ENCODE data around the gene TAF1. TPM values are rescaled to one million over a fixed set of nuclear protein-coding genes. Genes with fewer than 3 reads are reported as not detected.
"Not testable (repeated sequence)": the region's sequence is repeated elsewhere in the genome, so short reads cannot be mapped to it uniquely, and the experiment has no call there.

The TAF1 gene
- total RNA-seq, 2 donors from 2014 or later: 24.4 to 38.9 TPM

DNA sequence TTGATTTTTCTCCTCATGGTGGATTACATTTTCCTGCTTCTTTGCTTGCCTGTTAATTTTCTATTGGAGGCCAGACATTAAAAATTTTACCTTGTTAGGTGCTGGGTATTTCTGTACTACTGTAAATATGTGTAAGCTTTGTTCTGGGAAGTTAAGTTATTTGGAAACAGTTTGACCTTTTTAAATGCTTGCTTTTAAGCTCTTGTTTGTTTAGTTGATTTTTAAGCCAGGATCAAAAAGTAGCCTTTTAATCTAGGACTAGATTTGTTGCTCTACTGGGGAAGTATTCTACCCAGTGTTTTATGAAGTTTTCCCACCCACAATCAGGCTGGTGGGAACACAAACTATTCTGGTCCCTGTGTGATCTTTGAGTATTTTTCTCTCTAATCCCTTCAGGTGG is 121.7 kb downstream of the TAF1 start:
- Histone ChIP-seq H3K4me3 (no peak overlapping the region), H3K27ac (no peak overlapping the region), H3K27me3 (no peaks in the 10 kb centered on the region), H3K4me1 (peaks cover 7% of the 10 kb centered on the region), H3K36me3 (replicated peaks in 1 of 2; ENCODE audit: insufficient read depth in 1 of 2, low read depth in 2 of 2) (no peaks in the 10 kb centered on the region), H3K9me3 (no peaks in the 10 kb centered on the region)
- TF ChIP-seq, protein P1, sequence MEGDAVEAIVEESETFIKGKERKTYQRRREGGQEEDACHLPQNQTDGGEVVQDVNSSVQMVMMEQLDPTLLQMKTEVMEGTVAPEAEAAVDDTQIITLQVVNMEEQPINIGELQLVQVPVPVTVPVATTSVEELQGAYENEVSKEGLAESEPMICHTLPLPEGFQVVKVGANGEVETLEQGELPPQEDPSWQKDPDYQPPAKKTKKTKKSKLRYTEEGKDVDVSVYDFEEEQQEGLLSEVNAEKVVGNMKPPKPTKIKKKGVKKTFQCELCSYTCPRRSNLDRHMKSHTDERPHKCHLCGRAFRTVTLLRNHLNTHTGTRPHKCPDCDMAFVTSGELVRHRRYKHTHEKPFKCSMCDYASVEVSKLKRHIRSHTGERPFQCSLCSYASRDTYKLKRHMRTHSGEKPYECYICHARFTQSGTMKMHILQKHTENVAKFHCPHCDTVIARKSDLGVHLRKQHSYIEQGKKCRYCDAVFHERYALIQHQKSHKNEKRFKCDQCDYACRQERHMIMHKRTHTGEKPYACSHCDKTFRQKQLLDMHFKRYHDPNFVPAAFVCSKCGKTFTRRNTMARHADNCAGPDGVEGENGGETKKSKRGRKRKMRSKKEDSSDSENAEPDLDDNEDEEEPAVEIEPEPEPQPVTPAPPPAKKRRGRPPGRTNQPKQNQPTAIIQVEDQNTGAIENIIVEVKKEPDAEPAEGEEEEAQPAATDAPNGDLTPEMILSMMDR (IDR thresholded peaks at IDR 0.05): no peak
- TF ChIP-seq POLR2A (IDR thresholded peaks at IDR 0.05): no peak
- DNase-seq (no peak), ATAC-seq (no peak)
- intact Hi-C loops (cut with DNase I): no loop called here

DNA sequence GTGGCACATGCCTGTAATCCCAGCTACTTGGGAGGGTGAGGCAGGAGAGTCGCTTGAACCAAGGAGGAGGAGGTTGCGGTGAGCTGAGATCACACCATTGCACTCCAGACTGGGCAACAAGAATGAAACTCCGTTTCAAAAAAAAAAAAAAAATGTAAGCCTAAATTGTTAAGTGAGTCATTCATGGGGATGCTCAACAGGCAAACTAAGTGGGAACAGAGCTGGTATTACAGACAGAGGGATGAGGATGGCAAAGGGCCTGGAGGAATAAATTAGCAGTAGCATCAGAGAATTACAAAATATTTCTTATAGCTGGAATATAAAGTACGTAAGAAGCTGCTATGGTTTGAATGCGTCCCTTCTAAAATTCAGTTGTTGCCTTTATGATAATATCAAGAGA is 123.4 kb downstream of the TAF1 start:
- no peaks in the 10 kb centered on the region for H3K36me3 ChIP-seq (replicated peaks in 1 of 2; ENCODE audit: insufficient read depth in 1 of 2, low read depth in 2 of 2)
- ATAC-seq (no peak), DNase-seq (no peak)
- H3K27ac ChIP-seq: no peak overlapping the region
- H3K4me1 ChIP-seq: peaks cover 7% of the 10 kb centered on the region
- intact Hi-C loops (cut with DNase I): no loop called here
- H3K9me3 ChIP-seq: no peaks in the 10 kb centered on the region
- H3K27me3 ChIP-seq: no peaks in the 10 kb centered on the region
- no peak overlapping the region for H3K4me3 ChIP-seq
- WGBS, 2 donors: 92 to 100% methylated on average over 2 to 5 of the region's 5 CpGs
- no peak for TF ChIP-seq POLR2A (IDR thresholded peaks at IDR 0.05)
- TF ChIP-seq, protein P1 (IDR thresholded peaks at IDR 0.05): no peak

DNA sequence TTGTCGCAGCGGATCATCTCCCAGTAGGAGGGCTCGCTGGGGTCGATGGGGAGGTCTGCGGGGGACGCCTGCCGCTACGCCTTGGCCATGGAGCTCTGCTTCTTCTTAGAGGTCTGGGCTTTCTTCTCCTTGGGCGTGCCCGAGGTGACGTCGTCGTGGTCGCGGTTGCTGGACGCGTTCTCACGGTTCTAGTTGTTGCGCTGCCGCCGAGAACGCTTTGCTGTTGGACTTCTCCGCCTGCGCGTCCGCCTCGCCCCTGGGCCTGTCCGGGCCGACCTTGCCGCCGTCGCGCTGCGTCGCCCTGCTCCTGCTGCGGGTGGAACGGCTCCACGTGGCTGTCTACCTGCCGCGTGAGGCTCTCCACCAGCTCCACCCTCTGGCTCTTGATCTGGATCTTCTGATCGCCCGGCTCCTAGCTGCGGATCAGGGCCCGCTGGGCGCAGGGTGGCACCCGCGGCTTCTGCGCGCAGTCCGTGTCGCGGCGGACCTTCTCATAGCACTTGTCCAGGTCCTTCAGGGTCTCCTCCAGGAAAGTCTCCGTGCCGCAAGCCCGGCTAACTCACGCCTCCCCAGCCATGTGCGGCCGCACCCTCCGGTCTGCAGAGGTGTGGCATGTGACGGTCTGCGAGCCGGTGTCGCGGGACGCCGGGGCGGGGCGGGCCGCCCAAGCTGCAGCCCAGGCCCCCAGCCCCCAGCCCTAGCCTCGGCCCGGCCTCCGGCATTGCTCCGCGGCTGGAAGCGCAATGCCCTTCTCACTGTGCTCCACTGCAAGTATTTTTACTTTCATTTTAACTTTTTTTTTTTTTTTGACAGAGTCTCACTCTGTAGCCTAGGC is 126.3 kb downstream of the TAF1 start:
- intact Hi-C loops (cut with DNase I): no loop called here
- ATAC-seq: peak; percentile 79

DNA sequence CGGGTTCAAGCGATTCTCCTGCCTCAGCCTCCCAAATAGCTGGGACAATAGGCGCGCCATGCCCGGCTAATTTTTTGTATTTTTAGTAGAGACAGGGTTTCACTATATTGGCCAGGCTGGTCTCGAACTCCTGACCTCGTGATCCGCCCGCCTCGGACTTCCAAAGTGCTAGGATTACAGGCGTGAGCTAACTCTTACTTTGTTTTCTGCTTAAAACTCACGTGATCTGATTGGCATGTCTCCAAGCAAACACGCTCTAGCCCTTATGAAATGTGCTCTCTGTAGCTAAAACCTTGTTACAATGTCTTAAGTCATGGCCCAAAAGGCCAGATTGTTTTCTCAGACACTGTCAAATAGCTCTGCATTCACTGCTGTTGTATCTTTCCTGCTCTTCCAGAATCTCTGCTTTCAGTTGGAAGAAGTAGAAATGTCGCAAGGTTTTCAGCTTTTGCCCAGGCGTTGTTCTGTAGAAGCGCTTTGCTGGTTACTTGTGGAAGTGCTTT is 127.0 kb downstream of the TAF1 start:
- Histone ChIP-seq H3K4me3 (no peak overlapping the region), H3K36me3 (replicated peaks in 1 of 2; ENCODE audit: insufficient read depth in 1 of 2, low read depth in 2 of 2) (no peaks in the 10 kb centered on the region), H3K27ac (no peak overlapping the region), H3K27me3 (no peaks in the 10 kb centered on the region), H3K9me3 (no peaks in the 10 kb centered on the region), H3K4me1 (peaks cover 7% of the 10 kb centered on the region)
- ATAC-seq: peak; percentile 35
- intact Hi-C loops (cut with DNase I): no loop called here
- WGBS, 2 donors: 56% methylated on average over 10 to 16 of the region's 16 CpGs
- no peak for TF ChIP-seq POLR2A (IDR thresholded peaks at IDR 0.05)
- TF ChIP-seq, protein P1 (IDR thresholded peaks at IDR 0.05): no peak
- peak; percentile 14 to 35 (median 25) for DNase-seq

More for the DNA sequence above, 126.3 kb downstream of the TAF1 start:
- Histone ChIP-seq H3K27me3 (no peaks in the 10 kb centered on the region), H3K36me3 (replicated peaks in 1 of 2; ENCODE audit: insufficient read depth in 1 of 2, low read depth in 2 of 2) (no peaks in the 10 kb centered on the region), H3K4me1 (peaks cover 7% of the 10 kb centered on the region), H3K9me3 (no peaks in the 10 kb centered on the region), H3K27ac (no peak overlapping the region), H3K4me3 (peak overlapping the region in 1 of 2 donors; percentile 30)
- no peak for TF ChIP-seq POLR2A (IDR thresholded peaks at IDR 0.05)
- WGBS, 2 donors: 0 to 4% methylated on average over 4 to 36 of the region's 76 CpGs
- peak; percentile 22 to 54 (median 37) for DNase-seq

DNA sequence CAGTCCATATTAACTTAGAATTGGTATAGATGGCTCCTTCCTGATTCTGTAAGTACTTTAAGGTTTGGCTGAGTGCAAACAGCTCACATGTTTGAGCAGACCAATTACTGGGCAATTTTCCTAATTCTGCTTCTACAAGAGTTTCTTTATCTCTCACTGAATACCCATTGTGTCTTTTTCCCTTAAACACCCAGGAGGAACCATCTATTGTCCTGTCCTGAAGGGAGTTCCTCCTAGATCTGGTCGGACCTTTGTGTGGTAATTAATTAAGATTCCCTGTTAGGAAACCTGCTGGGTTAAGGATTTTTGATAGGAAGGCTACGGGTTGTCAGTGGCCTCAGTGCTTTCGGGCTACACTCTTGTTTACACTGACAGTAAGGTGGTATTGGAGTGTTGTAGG is 129.8 kb downstream of the TAF1 start:
- ATAC-seq; H3K27me3 ChIP-seq; DNase-seq; H3K9me3 ChIP-seq; H3K27ac ChIP-seq; H3K4me1 ChIP-seq; H3K4me3 ChIP-seq; intact Hi-C loops (cut with DNase I); H3K36me3 ChIP-seq (replicated peaks in 1 of 2; ENCODE audit: insufficient read depth in 1 of 2, low read depth in 2 of 2): not testable (repeated sequence)
- 74 to 82% methylated on average over 3 of the region's 3 CpGs for WGBS, 2 donors

Data from body of pancreas (tissue), 4 donors.